ENCODE results near the gene DLGAP4. TPM values are rescaled to one million over a fixed set of nuclear protein-coding genes. Genes with fewer than 3 reads are reported as not detected.
"Not testable (repeated sequence)": the region's sequence is repeated elsewhere in the genome, so short reads cannot be mapped to it uniquely, and the experiment has no call there.

DLGAP4 gene
- total RNA-seq, 1 experiment from 2014 or later: 19.2 TPM

GRCh38 chr20:36548704-36549627 lies 242.8 kb downstream of the DLGAP4 start:
- Histone ChIP-seq H3K27me3 (replicated peaks) (no peaks in the 10 kb centered on the region; the same call in 1 of the 2 replicates), H3K9me3 (replicated peaks) (0 out of 2 replicates have a peak, but pooled peaks cover 4% of the 10 kb centered on the region), H3K4me1 (replicated peaks) (peaks cover 10% of the 10 kb centered on the region), H3K4me3 (no peak overlapping the region), H3K27ac (no peak overlapping the region), H3K36me3 (peaks cover 59% of the 10 kb centered on the region)
- DNase-seq (ENCODE audit: low read depth in 1 of 2, low spot score in 2 of 2): no peak

GRCh38 chr20:36549628-36549941 lies 243.4 kb downstream of the DLGAP4 start:
- Histone ChIP-seq H3K36me3 (peaks cover 53% of the 10 kb centered on the region), H3K27ac (no peak overlapping the region), H3K4me1 (replicated peaks) (peaks cover 4% of the 10 kb centered on the region)

DNA sequence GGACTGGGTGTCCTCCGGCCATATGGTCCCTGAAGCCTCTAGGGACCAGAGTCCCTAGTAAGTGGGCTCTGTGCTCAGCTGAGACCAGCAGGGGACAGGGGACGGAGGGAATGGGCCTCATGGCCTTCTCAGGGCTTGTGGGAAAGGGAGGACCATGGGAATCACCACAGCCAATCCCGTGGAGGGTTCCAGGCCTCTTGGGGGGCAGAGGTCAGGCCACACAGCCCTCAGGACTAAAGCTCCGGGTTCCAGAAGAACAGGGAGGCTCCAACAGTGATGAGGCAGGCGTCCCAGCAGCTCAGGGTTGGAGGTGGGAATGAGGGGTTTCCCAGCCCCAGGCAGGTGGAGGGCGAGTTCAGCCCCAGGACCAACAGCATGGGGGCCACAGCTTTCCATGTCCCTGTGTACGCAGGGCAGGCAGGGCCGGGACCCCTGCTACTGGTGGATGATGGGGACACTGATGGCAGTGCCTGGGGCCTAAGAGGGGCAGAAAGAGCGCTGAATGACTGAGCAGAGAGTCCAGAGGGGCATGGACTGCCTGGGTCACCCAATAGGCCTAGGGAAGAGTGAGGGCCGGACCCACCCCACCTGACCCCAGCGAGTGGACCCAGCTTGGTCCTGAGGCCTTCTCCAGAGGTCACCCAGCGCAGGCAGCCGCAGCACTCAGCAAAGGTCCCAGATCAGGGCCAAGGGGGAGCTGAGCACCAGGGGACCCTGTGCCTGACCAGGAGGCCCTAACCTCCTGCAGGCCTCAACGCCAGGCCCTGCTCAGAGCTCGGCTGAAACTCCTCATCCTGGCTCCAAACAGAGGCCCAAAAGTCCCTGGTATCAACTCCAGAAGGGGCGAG lies 244.0 kb downstream of the DLGAP4 start:
- Histone ChIP-seq H3K27me3 (replicated peaks) (no peaks in the 10 kb centered on the region; the same call in 1 of the 2 replicates), H3K36me3 (peaks cover 47% of the 10 kb centered on the region), H3K9me3 (replicated peaks) (0 out of 2 replicates have a peak, but pooled peaks cover 4% of the 10 kb centered on the region), H3K4me3 (no peak overlapping the region), H3K27ac (no peak overlapping the region), H3K4me1 (replicated peaks) (no peaks in the 10 kb centered on the region)
- DNase-seq (ENCODE audit: low read depth in 1 of 2, low spot score in 2 of 2): no peak

More at GRCh38 chr20:36549628-36549941, 243.4 kb downstream of the DLGAP4 start:
- no peak for DNase-seq (ENCODE audit: low read depth in 1 of 2, low spot score in 2 of 2)
- no peaks in the 10 kb centered on the region; the same call in 1 of the 2 replicates for H3K27me3 ChIP-seq (replicated peaks)
- H3K9me3 ChIP-seq (replicated peaks): 0 out of 2 replicates have a peak, but pooled peaks cover 4% of the 10 kb centered on the region
- no peak overlapping the region for H3K4me3 ChIP-seq

DNA sequence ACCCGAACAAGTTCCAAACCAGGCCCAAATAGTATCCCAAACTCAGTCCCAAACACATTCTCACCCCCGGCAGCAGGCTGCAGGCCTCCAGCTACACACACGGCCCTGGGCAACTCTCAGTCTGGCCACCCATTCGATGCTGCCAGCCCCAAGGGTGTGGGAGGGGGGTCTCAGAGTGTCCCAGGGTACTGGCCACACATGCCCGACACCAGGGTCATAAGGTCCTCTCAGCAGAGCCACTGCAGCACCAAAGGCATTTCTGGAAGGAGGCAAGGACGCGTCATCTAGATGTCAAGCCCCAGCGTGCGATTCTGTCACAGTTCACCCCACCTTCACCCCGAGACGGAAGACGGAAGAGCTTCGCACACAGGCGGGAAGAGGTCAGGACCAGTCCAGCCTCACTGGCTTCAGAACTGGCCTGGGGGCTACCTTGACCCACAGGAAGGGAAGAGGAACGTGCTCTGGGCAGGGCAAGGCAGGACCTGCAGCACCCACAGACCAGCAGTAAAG lies 244.7 kb downstream of the DLGAP4 start:
- no peak for DNase-seq (ENCODE audit: low read depth in 1 of 2, low spot score in 2 of 2)
- no peaks in the 10 kb centered on the region for H3K4me1 ChIP-seq (replicated peaks)
- H3K36me3 ChIP-seq: peaks cover 40% of the 10 kb centered on the region
- H3K4me3 ChIP-seq: no peak overlapping the region
- H3K27me3 ChIP-seq (replicated peaks): no peaks in the 10 kb centered on the region; the same call in 1 of the 2 replicates
- H3K27ac ChIP-seq: no peak overlapping the region
- 0 out of 2 replicates have a peak, but pooled peaks cover 4% of the 10 kb centered on the region for H3K9me3 ChIP-seq (replicated peaks)

- no peak overlapping the region for H3K4me3 ChIP-seq
- H3K27ac ChIP-seq: no peak overlapping the region
- H3K36me3 ChIP-seq: no peaks in the 10 kb centered on the region
- no peak for DNase-seq (ENCODE audit: low read depth in 1 of 2, low spot score in 2 of 2)
- no peaks in the 10 kb centered on the region for H3K4me1 ChIP-seq (replicated peaks)
- 0 out of 2 replicates have a peak, but pooled peaks cover 4% of the 10 kb centered on the region for H3K9me3 ChIP-seq (replicated peaks)
- no peaks in the 10 kb centered on the region; the same call in 1 of the 2 replicates for H3K27me3 ChIP-seq (replicated peaks)
Measured at GRCh38 chr20:36555248-36555647, 249.1 kb downstream of the DLGAP4 start.

- no peaks in the 10 kb centered on the region for H3K27me3 ChIP-seq (replicated peaks)
- no peak overlapping the region for H3K4me3 ChIP-seq
- no peaks in the 10 kb centered on the region for H3K4me1 ChIP-seq (replicated peaks)
- H3K36me3 ChIP-seq: no peaks in the 10 kb centered on the region
- H3K9me3 ChIP-seq (replicated peaks): no peaks in the 10 kb centered on the region
- no peak for DNase-seq (ENCODE audit: low read depth in 1 of 2, low spot score in 2 of 2)
- no peak overlapping the region for H3K27ac ChIP-seq
Measured at GRCh38 chr20:36562724-36563123, 256.6 kb downstream of the DLGAP4 start.

DNA sequence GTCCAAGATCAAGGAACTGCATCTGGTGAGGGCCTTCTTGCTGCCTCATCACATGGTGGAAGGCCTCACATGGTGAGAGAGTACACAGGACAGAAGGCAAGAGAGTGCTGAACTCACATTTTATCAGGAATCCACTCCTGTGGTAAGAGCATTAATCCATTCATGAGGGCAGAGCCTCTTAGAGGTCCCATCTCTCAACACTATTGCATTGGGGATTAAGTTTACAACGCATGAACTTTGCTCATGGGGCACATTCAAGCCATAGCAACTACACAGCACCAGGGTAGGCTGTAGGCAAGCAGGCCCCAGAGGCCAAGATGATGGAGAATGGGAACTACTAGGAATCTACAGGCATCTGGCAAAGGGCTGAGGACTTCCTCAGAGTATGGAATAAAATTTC lies 257.2 kb downstream of the DLGAP4 start:
- Histone ChIP-seq H3K9me3 (replicated peaks) (no peaks in the 10 kb centered on the region), H3K27ac (no peak overlapping the region), H3K27me3 (replicated peaks) (no peaks in the 10 kb centered on the region), H3K36me3 (no peaks in the 10 kb centered on the region), H3K4me1 (replicated peaks) (no peaks in the 10 kb centered on the region), H3K4me3 (no peak overlapping the region)
- no peak for DNase-seq (ENCODE audit: low read depth in 1 of 2, low spot score in 2 of 2)

DNA sequence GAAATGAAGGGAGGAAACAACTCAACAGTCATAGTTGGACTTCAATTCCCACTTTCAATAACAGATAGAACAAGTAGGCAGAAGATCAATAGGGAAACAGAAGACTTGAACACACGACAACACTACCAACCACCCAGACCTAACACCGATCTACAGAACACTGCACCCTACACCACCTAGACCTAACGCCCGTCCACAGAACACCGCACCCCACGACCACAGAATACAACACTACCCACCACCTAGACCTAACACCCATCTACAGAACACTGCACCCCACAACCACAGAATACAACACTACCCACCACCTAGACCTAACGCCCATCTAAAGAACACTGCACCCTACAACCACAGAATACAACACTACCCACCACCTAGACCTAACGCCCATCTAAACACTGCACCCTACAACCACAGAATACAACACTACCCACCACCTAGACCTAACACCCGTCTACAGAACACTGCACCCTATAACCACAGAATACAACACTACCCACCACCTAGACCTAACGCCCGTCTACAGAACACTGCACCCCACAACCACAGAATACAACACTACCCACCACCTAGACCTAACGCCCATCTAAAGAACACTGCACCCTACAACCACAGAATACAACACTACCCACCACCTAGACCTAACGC lies 258.1 kb downstream of the DLGAP4 start:
- not testable (repeated sequence) for H3K4me1 ChIP-seq (replicated peaks); H3K4me3 ChIP-seq

DNA sequence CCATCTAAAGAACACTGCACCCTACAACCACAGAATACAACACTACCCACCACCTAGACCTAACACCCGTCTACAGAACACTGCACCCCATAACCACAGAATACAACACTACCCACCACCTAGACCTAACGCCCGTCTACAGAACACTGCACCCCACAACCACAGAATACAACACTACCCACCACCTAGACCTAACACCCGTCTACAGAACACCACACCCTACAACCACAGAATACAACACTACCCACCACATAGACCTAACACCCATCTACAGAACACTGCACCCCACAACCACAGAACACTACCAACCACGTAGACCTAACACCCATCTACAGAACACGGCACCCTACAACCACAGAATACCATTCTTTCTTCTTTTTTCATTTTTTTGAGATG lies 258.6 kb downstream of the DLGAP4 start:
- H3K27me3 ChIP-seq (replicated peaks); H3K9me3 ChIP-seq (replicated peaks); H3K36me3 ChIP-seq; H3K4me3 ChIP-seq; H3K27ac ChIP-seq; DNase-seq (ENCODE audit: low read depth in 1 of 2, low spot score in 2 of 2); H3K4me1 ChIP-seq (replicated peaks): not testable (repeated sequence)

More for the DNA sequence above, 258.1 kb downstream of the DLGAP4 start:
- H3K27me3 ChIP-seq (replicated peaks); H3K36me3 ChIP-seq; DNase-seq (ENCODE audit: low read depth in 1 of 2, low spot score in 2 of 2); H3K9me3 ChIP-seq (replicated peaks); H3K27ac ChIP-seq: not testable (repeated sequence)

- Histone ChIP-seq H3K4me3 (no peak overlapping the region), H3K9me3 (replicated peaks) (no peaks in the 10 kb centered on the region), H3K27ac (no peak overlapping the region), H3K27me3 (replicated peaks) (no peaks in the 10 kb centered on the region), H3K36me3 (no peaks in the 10 kb centered on the region), H3K4me1 (replicated peaks) (peaks cover 11% of the 10 kb centered on the region)
- no peak for DNase-seq (ENCODE audit: low read depth in 1 of 2, low spot score in 2 of 2)
Measured at GRCh38 chr20:36565520-36565919, 259.4 kb downstream of the DLGAP4 start.

GRCh38 chr20:36569847-36570429 lies 263.8 kb downstream of the DLGAP4 start:
- H3K4me3 ChIP-seq: no peak overlapping the region
- peaks cover 4% of the 10 kb centered on the region; the same call in 1 of the 2 replicates for H3K36me3 ChIP-seq
- peaks cover 24% of the 10 kb centered on the region for H3K4me1 ChIP-seq (replicated peaks)
- H3K27me3 ChIP-seq (replicated peaks): no peaks in the 10 kb centered on the region
- H3K9me3 ChIP-seq (replicated peaks): no peaks in the 10 kb centered on the region
- no peak overlapping the region for H3K27ac ChIP-seq
- peak in 1 of 2 experiments; percentile 52 for DNase-seq (ENCODE audit: low read depth in 1 of 2, low spot score in 2 of 2)

GRCh38 chr20:36571564-36572504 lies 265.7 kb downstream of the DLGAP4 start:
- no peak overlapping the region for H3K4me3 ChIP-seq
- peaks cover 4% of the 10 kb centered on the region; the same call in 1 of the 2 replicates for H3K36me3 ChIP-seq
- H3K9me3 ChIP-seq (replicated peaks): no peaks in the 10 kb centered on the region
- no peak overlapping the region for H3K27ac ChIP-seq
- H3K4me1 ChIP-seq (replicated peaks): peaks cover 37% of the 10 kb centered on the region
- H3K27me3 ChIP-seq (replicated peaks): no peaks in the 10 kb centered on the region
- no peak for DNase-seq (ENCODE audit: low read depth in 1 of 2, low spot score in 2 of 2)
